ENCODE measurements around the gene MRTO4.
A peak's percentile ranks its signal among the peaks of the same experiment; 100 is the strongest.
"Not testable (repeated sequence)": the region's sequence is repeated elsewhere in the genome, so short reads cannot be mapped to it uniquely, and the experiment has no call there.

Gene MRTO4

DNA sequence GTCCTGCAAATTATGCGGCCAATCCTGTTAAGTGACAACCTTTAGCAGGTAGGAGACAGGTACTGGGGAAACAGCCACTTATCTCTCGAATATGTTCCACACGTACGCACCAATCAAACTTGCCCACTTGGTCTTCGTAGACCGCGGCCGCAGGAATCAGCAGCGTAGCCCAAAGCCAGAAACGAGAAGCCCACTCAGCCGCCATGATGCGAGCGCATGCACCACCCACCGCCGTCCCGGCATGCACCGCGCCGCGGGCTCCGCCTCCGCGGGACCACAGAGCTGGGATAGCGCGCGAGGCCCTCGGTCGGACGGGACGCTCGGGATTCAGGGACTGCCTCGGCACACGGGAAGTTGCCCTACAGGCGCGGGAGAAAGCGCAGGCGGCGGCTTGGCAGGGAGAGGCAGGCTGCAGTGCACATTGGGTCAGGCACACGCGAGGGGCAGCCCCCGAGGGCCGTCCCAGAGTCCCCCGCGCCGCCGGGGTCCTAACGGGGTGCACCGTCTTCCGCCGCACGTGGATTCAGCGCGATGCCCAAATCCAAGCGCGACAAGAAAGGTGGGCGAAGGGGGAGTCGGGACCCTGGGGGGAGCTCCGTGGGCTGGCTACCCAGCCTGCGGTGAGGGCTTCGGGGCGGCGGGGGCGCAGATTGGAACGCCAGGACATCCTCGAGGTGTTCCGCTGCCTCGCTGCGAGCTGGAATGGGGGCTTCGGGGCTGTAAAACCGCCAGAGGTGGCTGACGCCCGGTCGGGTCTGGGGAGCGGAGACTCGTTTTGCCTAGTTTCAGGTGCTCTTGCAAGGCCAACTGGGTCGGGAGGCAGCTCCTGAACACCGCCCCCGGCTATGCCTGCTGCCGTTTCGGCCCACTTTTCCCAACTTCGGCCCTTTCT lies at the start of gene MRTO4, which contains the start of gene EMC1:
TSS of gene MRTO4 (plus strand) at position 501 of the 892 bp plus-strand sequence. CDS start at position 532, 31 bp downstream.
TSS of gene EMC1 (minus strand) at position 220 of the 892 bp plus-strand sequence. CDS start at position 205, 15 bp downstream.
- DNase-seq (ENCODE audit: low read depth), result peak; percentile 69

DNA sequence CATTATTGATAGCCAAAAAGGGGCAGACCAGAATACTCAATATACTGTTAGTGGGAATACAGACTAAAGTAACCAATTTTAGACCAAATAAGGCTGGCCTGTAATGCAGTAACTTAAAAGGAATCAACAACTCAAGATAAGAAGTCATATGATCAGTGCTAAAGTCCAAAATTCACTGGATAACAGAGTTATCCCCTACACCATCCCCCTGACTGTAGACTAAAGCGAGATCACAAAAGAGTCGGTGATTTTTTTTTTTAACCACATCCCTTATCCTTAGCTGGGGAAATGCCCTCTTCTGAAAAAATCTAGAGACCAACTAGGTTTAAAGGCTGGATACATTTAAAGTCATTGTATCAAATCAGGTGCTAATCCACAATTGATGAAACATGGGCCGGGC lies 49.2 kb upstream of the MRTO4 start:
- DNase-seq (ENCODE audit: low read depth), result no peak

DNA sequence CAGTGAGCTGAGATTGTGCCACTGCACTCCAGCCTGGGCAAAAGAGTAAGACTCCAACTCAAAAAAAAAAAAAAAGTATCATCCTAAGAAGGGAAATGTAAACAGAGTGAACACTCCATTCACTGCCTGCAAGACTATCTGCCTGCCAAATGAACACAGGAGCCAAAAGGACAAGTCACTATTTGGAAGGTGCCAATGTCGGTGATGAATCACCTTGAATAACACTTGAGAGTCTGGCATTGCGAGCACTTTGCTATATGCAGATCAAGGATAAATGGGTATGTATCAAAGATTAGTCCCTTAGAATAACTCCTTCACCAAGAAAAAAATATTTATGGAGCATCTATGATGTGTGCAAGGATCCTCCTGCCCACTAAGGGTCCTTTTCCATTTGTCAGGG lies 48.2 kb upstream of the MRTO4 start:
- DNase-seq (ENCODE audit: low read depth), result no peak

DNA sequence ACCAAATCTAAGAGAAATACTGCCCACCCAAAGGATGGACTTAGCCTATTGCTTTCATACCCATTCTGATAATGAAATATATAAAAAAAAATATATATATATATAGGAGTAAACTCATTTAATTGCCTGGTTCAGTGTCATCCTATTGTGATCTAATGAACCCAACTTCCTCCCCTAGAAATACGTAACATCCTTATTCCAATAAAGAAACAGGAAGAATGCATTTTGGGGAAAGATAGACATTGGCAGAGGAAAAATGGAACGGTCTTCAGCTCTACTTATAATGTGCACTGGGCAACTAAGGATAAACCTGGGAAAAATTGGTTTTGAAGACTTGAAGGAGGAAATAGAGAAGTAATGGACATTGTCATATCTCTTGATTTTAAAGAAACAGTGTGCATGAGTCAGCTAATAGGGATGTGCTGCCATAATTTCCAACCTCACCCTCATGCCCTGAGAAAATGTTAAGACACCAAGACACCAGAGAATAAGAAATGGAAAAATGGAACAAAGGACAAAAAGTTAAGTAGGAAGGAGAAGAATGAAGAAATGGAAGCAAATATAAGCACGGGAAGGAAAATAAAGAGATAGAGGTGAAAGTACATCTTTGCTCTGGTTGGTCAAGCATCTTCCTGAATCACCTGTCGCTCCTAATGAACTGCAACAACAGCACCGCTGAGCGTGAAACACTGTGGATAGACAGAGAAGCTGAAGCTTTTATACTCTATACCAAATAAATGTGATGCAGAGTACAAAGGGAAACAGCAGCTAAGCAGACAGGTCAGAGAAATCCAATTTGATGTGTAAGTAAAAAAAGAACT lies 46.9 kb upstream of the MRTO4 start:
- DNase-seq (ENCODE audit: low read depth), result no peak

DNA sequence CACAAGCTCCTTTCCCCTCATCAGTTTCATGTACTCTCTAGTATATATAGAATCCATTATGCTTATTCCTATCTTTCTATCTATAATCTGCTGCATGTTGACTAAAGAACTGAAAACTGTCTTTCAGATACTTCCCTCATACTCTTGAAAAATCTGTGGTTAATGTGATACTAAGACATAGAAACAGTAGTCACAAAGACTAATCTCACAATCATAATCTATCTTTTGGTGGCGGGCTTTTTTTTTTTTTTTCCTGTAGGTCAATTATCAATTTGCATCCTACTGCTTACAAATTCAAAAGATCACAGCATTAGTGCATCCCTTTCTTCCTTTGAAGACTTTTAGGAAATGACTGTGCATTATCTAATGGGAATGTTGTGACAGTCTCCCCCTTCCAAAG lies 46.2 kb upstream of the MRTO4 start:
- DNase-seq (ENCODE audit: low read depth), result no peak

DNA sequence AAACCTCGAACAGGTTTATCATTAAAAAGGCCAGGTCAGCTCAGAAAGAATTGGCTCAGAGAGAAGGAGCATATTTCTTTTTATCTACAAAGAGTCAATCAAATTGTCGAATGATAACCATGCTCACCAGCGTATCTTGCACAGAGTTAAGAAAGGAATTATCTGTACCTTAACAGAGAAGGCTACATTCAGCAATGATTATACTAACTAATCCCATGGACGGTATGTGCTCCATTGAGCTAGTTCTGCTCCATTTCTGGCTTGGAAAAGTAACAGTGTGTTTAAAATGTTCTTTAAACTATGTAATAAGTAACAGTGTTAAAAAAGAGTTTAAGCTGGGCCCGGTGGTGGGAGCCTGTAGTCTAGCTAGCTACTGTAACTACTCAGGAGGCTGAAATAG lies 45.8 kb upstream of the MRTO4 start:
- DNase-seq (ENCODE audit: low read depth), result no peak

DNA sequence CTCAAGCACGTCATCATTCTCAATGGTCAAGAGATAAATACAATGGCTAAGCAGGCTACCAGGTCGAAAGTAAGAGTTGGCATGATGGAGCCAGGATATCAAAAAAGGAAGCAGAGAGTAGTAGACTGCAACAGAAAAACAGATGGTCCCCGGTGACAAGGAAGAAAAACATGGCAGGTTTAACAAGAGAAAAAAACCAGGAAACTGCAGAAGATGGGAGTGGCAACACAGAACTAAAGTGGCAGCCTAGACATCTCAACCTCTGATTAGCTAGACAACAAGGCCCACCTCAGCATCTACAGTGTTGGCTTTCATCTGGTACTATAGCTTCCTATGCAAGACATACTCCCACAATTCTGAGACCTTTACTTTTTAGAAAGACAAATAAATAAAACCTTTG lies 44.7 kb upstream of the MRTO4 start:
- no peak for DNase-seq (ENCODE audit: low read depth)

DNA sequence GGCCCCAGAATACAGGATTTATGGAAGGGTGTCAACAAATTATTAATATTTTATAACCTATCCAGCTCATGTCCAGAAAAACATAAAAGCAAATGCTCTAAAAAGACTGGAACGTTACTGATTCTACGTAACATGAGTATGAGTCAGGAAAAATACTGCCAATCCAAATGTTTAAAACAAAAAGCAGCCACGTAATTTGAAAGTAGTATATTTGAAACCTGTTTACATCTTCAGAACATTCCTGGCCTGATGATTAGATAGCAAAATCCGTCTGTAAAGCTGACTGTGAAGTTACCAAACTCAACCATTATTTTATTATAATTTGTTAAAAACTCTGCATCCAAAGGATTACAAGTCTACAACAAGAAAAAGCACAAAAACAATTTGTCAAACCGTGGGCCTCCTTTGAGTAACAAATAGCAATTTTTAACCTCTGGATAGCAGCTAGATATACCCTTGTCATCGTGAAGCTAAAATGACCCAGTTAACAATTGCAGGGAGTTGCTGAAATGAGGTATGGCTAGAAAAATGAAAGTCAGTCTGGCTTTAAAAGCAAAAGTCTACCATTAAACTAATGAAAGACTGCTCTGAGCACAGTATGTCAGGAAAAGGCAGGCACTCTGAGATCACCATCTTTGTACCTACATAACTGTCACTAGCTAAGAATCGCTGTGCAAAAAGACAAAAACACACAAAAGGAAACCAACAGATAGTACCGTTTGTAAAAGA lies 42.7 kb upstream of the MRTO4 start:
- no peak for DNase-seq (ENCODE audit: low read depth)

DNA sequence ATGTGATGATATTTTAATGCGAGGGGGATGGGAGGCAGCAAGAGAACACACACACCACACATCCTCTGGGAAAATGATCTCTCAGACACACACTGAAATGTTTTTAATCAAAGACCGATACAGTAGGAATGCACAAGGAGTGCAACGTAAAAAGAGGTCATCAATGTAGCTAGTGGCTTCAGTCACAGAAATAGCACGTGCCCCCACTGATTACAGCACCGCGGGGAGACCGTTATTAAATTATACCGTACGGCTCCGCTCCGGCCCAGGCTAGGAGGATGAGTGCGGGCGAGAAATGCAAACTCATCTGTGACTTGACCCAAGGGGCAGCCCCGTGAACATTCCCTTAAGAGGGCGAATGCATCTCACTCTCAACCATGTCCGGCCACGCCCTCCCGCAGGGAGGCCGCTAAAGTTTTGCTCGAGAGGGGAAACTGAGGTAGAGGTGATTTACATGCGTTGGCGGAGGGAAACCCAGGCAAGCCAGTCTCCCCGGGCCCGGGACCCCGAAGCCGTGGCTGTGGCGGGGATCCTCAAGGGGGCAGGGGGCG lies 42.1 kb upstream of the MRTO4 start:
- DNase-seq (ENCODE audit: low read depth), result no peak

DNA sequence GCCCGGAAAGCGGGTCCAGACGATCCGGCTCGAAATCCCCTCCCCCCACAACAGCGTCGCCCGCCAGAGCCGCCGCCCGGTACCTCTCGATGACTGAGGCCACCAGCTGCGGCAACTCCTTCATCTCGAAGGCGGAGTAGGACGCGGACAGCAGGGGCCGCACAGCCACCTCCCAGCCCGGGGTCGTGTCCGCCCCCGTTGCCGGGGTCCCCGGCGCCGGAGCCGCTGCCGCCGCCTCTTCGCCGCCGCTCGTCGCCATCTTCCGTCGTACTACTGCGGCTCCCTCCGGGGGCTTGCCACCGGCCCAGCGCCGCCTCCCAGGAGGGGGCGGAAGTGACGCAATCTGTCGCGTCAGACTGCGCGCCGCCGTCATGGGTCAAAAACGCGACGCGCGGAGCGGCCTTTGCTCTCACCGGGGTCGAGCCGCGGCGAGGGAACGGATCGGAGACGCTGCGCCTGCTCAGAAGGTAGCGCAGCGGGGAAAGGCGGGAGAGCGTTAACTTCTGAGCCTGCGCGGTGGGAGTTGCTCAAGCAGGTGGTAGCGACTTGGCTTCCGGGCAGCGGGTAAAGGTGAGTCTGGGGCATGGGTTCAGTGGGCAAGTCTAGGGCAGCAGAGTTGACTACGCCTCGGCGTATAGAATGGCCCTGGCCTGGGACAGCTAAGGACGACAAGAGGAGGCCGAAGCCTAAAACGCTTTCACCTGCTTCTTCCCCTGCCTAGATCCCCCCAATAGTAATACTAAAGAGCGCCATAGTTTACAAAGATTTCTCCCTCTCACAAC lies 41.4 kb upstream of the MRTO4 start, which contains the start of gene UBR4:
TSS of gene UBR4 (minus strand) at position 277 of the 782 bp plus-strand sequence. CDS start at position 259, 18 bp downstream.
- DNase-seq (ENCODE audit: low read depth), result peak; percentile 98

DNA sequence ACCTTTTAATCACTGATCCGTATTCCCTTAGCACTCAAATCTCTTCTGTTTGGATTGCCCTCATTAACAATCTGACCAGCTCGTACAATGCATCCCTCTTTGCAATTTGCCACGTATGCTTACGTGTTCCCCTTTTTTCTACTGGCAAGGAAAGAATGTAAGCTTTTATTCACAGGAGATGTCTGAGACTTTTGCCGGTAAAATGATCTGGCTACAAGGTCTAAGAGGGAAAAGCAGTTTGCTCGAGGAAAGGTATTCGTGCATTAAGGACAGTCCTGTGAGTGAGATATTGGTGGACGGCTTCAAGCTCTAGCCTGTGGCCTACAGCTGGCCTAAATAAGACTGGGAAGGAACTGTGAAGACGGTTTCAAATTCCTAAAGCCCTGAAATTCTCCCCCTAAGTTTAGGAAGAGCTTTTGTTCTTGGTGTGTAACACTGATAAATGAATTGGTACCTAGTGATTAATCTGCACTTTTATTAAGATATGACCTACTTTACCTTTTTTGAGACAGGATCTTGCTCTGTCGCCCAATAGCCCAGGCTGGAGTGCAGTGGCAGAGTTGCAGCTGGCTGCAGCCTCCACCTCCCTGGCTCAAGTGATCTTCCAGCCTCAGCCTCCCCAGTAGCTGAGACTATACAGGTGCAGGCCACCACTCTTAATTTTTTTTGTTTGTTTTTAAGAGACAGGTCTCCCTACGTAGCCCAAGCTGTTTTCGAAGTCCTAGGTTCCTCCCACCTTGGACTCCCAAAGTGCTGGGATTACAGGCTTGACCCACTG lies 40.6 kb upstream of the MRTO4 start:
- DNase-seq (ENCODE audit: low read depth), result no peak

DNA sequence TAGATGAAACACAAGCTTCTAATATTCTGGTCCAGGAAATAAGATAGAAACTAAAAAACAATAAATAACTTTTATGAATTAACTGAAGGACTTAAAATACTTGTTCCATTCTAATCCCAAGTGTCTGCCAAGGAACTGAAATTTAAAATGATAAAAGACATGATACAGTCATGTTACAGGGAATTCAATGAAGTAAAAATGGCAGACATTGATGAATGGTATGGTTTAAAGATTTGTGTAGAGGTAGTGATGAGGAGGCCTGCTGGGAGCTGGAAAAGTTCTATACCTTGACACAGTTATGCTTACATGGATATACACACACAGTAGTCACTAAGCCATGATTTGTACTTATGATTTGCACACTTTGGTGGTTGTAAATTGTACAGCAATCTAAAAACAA lies 39.4 kb upstream of the MRTO4 start:
- no peak for DNase-seq (ENCODE audit: low read depth)

DNA sequence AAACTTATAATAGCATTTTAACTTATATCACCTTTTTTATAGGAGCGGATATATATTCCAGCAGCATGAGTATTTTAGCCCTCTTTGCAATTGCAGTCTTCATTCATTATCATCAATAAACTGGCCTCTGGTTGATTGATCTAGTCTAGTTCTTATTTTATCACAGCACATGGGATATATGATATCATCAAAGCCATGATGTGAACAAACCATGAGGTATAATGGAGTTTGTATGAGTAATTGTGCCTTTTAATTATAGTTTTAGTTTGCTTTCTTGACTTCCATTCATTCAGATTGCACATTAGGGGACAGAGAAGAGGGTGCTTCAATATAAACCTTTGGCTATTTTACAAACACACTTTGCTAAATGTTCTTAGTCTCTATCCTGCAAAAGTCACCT lies 38.0 kb upstream of the MRTO4 start:
- DNase-seq (ENCODE audit: low read depth), result no peak

DNA sequence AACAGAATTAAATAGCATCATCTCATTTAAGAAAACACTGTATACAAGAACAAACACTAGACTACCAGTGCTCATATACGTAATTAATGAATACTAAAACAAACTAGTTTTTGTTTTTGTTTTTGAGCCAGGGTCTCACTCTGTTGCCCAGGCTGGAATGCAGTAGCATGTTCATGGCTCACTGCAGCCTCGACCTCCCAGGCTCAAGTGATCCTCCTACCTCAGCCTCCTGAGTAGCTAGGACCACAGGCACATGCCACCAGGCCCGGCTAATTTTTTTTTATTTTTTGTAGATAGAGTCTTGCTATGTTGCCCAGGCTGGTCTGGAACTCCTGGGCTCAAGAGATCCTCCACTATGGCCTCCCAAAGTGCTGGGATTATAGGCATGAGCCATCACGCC lies 35.0 kb upstream of the MRTO4 start:
- not testable (repeated sequence) for DNase-seq (ENCODE audit: low read depth)

DNA sequence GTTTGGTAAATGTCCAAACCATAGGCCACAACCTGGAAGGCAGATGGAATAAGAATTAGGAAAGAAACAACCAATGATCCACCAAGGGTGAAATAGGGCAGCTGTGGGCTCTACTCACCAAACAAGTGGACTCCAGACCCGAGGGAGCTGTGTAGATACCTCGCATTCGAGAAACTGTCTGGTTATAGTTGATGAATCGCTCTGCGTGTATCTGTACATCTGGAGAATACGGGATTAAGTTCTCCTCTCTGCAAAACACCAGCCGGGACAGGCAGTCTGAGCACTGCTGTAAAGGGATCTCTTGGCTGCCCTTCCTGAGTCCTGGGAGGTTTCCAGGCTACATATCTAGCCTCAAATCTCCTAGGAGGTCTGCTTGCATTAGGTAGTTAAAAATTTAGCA lies 32.2 kb upstream of the MRTO4 start:
- no peak for DNase-seq (ENCODE audit: low read depth)

DNA sequence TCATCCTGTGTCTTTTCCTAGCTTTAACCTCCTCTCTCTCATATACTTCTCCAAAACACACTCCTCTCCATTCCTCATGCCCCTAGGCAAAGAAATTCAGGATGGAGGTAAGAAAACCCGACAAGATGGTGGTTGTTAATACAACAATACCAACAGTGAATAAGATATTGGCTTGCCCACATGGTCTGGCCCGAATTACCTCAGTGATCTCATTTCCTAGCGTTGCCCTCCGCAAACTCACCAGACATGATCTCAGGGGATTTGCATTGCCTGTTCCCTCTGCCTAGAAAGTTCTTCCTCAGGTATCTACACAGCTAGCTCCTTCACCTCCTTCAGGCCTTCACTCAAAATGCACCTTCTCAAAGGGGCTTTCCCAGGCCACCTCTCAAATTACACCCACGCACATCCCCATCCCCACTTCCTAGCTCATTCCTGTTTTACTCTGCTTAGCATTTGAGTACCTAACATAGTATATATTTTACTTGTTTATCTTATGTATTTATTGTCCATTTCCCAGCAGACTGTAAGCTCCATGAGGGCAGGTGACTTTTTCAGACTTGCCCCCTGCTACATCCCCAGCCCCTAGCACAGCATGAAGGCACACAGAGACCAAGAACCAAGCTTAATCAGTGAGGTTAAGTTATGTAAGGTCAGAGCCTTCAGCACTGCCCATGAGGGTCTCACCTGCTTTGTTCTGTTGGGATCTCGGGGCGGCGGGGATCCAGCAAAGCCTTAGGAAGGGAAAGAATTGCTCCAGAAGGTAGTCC lies 31.3 kb upstream of the MRTO4 start:
- DNase-seq (ENCODE audit: low read depth), result no peak

DNA sequence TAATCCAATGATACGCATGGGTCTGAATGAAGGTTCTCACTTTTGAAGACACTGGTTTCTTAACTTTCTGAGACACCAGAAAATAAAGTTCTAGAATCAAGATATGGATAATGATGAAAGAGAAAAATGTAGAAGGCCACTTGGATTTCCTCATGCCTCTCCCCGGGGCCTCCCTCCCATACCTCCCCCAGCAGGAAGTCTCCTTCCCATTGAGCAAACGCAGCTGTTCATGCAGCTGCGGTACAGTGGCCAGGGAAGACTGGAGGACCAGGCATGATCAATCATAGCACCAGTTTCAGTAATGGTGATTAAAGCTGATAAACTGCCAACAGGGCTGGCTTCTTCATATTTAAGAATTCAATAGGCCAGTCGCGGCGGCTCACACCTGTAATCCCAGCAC lies 30.6 kb upstream of the MRTO4 start:
- no peak for DNase-seq (ENCODE audit: low read depth)

DNA sequence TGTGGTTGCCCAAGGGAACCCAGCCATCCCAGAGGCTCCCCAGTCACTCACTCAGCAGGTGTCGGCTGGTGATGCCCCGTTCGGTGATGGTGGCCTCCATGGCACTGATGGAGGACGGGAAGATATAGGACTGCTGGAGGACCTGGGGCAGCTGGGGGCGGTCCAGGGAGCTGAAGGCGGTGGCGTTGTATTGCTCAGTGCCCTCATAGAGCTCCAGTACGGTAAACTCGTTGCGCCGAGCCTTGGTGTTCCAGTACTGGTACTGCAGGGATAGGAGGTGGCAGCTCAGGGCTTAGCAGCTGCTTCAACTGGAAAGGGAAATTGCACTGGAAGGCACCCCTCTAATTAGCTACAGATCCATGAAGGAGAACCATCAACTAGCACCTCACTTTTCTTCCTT lies 29.0 kb upstream of the MRTO4 start:
- no peak for DNase-seq (ENCODE audit: low read depth)

DNA sequence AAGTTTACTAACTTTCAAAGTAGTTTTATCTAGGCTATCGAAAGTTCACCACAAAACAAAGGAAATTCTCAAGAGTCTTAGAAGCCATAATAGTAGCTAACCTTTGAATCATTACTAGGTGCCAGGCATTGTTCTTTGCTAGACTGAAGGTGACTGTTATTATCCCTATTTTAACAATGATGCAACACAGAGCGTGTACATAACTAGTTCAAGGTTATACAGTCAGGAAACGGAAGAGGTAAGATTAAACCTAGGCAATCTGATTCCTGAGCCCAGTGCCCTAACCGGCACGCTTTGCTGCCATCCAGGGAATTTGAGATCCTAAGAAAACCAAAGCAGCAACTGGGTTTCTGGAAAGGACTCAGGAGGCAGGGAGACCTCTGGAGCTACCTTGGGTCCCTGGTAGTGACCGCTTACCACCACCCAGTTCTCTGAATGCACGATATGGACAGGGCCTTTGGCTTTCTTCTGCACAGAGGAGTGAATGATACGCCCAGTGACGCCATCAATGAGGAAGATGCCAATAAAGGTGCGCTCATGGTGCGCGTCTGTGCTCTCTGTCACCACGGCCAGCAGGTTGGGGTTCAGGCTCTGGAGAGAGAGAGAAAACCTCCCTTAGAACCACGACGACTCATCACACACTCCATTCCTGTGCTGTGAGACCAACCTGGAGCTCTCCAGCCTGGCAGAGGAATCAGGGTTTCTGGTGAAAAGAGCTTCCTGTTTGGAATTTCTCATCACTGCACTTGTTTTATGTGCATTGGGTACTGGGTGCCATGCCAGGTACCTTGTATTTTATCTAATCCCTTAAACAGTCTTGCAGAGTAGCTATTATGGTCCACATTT lies 28.4 kb upstream of the MRTO4 start:
- DNase-seq (ENCODE audit: low read depth), result no peak

All from stimulated activated CD8-positive, alpha-beta memory T cell treated with anti-CD3 and anti-CD28 coated beads, Interleukin-15, amount 100 ng/mL, for 24 hours (primary cell).